ENCODE data around the gene GPR32. TPM values are rescaled to one million over a fixed set of nuclear protein-coding genes. Genes with fewer than 3 reads are reported as not detected.

The GPR32 gene
- total and polyA plus RNA-seq, 2 of the 8 experiments (the other 6 are each of a cell fraction or from before 2014, with no cell fraction given) = not detected

DNA sequence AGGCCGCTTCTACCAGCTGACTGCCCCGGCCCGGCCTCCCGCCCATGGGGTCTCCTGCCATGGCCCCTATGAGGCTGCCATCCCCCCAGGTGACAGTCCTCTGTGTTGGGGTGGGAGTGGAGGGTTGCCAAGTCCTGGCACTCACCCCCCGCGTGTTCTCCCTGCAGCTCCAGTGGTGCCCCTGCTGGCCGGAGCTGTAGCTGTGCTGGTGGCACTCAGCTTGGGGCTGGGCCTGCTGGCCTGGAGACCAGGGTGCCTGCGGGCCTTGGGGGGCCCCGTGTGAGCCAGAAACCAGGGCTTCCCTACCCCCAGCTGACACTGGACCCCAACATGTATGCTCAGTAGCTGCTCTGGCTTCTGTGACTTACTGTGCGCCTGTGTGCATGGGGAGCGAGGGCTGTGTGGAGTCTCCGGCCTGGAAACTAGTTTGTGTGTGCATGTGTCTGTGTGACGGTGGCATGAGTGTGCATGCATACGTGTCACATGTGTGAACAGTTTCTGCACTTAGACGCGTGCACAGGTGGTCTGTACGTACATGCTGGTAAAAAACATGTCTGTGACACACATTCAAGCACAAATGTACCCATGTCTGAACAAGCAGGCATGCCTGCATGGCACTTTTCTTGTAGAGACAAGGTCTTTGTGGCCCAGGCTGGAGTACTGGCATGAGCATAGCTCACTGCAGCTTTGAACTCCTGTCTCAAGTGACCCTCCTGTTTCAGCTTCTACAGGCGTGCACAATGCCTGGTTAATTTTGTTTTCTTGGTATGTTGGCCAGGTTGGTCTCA is 24.8 kb downstream of the GPR32 start (continued):
- TF ChIP-seq, protein P1, sequence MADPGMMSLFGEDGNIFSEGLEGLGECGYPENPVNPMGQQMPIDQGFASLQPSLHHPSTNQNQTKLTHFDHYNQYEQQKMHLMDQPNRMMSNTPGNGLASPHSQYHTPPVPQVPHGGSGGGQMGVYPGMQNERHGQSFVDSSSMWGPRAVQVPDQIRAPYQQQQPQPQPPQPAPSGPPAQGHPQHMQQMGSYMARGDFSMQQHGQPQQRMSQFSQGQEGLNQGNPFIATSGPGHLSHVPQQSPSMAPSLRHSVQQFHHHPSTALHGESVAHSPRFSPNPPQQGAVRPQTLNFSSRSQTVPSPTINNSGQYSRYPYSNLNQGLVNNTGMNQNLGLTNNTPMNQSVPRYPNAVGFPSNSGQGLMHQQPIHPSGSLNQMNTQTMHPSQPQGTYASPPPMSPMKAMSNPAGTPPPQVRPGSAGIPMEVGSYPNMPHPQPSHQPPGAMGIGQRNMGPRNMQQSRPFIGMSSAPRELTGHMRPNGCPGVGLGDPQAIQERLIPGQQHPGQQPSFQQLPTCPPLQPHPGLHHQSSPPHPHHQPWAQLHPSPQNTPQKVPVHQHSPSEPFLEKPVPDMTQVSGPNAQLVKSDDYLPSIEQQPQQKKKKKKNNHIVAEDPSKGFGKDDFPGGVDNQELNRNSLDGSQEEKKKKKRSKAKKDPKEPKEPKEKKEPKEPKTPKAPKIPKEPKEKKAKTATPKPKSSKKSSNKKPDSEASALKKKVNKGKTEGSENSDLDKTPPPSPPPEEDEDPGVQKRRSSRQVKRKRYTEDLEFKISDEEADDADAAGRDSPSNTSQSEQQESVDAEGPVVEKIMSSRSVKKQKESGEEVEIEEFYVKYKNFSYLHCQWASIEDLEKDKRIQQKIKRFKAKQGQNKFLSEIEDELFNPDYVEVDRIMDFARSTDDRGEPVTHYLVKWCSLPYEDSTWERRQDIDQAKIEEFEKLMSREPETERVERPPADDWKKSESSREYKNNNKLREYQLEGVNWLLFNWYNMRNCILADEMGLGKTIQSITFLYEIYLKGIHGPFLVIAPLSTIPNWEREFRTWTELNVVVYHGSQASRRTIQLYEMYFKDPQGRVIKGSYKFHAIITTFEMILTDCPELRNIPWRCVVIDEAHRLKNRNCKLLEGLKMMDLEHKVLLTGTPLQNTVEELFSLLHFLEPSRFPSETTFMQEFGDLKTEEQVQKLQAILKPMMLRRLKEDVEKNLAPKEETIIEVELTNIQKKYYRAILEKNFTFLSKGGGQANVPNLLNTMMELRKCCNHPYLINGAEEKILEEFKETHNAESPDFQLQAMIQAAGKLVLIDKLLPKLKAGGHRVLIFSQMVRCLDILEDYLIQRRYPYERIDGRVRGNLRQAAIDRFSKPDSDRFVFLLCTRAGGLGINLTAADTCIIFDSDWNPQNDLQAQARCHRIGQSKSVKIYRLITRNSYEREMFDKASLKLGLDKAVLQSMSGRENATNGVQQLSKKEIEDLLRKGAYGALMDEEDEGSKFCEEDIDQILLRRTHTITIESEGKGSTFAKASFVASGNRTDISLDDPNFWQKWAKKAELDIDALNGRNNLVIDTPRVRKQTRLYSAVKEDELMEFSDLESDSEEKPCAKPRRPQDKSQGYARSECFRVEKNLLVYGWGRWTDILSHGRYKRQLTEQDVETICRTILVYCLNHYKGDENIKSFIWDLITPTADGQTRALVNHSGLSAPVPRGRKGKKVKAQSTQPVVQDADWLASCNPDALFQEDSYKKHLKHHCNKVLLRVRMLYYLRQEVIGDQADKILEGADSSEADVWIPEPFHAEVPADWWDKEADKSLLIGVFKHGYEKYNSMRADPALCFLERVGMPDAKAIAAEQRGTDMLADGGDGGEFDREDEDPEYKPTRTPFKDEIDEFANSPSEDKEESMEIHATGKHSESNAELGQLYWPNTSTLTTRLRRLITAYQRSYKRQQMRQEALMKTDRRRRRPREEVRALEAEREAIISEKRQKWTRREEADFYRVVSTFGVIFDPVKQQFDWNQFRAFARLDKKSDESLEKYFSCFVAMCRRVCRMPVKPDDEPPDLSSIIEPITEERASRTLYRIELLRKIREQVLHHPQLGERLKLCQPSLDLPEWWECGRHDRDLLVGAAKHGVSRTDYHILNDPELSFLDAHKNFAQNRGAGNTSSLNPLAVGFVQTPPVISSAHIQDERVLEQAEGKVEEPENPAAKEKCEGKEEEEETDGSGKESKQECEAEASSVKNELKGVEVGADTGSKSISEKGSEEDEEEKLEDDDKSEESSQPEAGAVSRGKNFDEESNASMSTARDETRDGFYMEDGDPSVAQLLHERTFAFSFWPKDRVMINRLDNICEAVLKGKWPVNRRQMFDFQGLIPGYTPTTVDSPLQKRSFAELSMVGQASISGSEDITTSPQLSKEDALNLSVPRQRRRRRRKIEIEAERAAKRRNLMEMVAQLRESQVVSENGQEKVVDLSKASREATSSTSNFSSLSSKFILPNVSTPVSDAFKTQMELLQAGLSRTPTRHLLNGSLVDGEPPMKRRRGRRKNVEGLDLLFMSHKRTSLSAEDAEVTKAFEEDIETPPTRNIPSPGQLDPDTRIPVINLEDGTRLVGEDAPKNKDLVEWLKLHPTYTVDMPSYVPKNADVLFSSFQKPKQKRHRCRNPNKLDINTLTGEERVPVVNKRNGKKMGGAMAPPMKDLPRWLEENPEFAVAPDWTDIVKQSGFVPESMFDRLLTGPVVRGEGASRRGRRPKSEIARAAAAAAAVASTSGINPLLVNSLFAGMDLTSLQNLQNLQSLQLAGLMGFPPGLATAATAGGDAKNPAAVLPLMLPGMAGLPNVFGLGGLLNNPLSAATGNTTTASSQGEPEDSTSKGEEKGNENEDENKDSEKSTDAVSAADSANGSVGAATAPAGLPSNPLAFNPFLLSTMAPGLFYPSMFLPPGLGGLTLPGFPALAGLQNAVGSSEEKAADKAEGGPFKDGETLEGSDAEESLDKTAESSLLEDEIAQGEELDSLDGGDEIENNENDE (IDR thresholded peaks at IDR 0.05; ENCODE audit: insufficient replicate concordance, low read length) = no peak
- TF ChIP-seq SIX5 (IDR thresholded peaks at IDR 0.05; ENCODE audit: low read depth, low read length) (no peak), SIRT6 (IDR thresholded peaks at IDR 0.05; ENCODE audit: low read length) (peak; percentile 23), POLR2A (IDR thresholded peaks at IDR 0.05; ENCODE audit: control extremely low read depth in 1 of 2, low read depth in 2 of 2, low read length in 2 of 2) (peak; percentile 38 to 75), GABPA (IDR thresholded peaks at IDR 0.05; ENCODE audit: borderline replicate concordance, insufficient read depth, low read length) (no peak), SP4 (IDR thresholded peaks at IDR 0.05; ENCODE audit: low read length) (no peak; the same call in 1 of the 2 replicates), TBP (IDR thresholded peaks at IDR 0.05; ENCODE audit: low read depth, low read length) (no peak)
- TF ChIP-seq, protein P2, sequence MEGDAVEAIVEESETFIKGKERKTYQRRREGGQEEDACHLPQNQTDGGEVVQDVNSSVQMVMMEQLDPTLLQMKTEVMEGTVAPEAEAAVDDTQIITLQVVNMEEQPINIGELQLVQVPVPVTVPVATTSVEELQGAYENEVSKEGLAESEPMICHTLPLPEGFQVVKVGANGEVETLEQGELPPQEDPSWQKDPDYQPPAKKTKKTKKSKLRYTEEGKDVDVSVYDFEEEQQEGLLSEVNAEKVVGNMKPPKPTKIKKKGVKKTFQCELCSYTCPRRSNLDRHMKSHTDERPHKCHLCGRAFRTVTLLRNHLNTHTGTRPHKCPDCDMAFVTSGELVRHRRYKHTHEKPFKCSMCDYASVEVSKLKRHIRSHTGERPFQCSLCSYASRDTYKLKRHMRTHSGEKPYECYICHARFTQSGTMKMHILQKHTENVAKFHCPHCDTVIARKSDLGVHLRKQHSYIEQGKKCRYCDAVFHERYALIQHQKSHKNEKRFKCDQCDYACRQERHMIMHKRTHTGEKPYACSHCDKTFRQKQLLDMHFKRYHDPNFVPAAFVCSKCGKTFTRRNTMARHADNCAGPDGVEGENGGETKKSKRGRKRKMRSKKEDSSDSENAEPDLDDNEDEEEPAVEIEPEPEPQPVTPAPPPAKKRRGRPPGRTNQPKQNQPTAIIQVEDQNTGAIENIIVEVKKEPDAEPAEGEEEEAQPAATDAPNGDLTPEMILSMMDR (IDR thresholded peaks at IDR 0.05; ENCODE audit: control extremely low read depth in 1 of 3, insufficient read depth in 1 of 3, low read depth in 1 of 3, low read length in 3 of 3) = peak; percentile 47 to 72 (median 55)
